ENCODE results near the gene FBXL20. TPM values are rescaled to one million over a fixed set of nuclear protein-coding genes. Genes with fewer than 3 reads are reported as not detected.

Gene FBXL20
- total RNA-seq, result 11.7 and 13.4 TPM in 2 replicates

GRCh38 chr17:39401412-39402243 is at the start of gene FBXL20:
TSS of gene FBXL20 (minus strand) at chr17:39401626. CDS start at chr17:39401402, 224 bp downstream.

GRCh38 chr17:39450847-39451581 is 49.6 kb upstream of the FBXL20 start, which contains the start of gene MED1:
TSS of gene MED1 (minus strand) at chr17:39451263. CDS start at chr17:39451062, 201 bp downstream.

GRCh38 chr17:39225308-39225958 is 176.0 kb downstream of the FBXL20 start, which contains the start of gene STAC2:
TSS of gene STAC2 (minus strand) at chr17:39225945. CDS start at chr17:39225502, 443 bp downstream.

Other genes starting within 250 kb of the FBXL20 start
- gene PLXDC1, start 250.0 kb downstream of the FBXL20 start, total RNA-seq, result not detected in 2 replicates
- gene ARL5C, start 235.5 kb downstream of the FBXL20 start, total RNA-seq, result not detected in 2 replicates
- gene CACNB1, start 204.0 kb downstream of the FBXL20 start, total RNA-seq, result 0.76 and 1.2 TPM in 2 replicates
- 1,343 and 1,670 TPM in 2 replicates for gene RPL19, start 201.3 kb downstream of the FBXL20 start, total RNA-seq
- gene STAC2, start 175.7 kb downstream of the FBXL20 start, total RNA-seq, result not detected in 2 replicates
- 19.2 and 25.6 TPM in 2 replicates for gene MED1, start 49.6 kb upstream of the FBXL20 start, total RNA-seq
- 19.0 and 19.5 TPM in 2 replicates for gene CDK12, start 59.9 kb upstream of the FBXL20 start, total RNA-seq
- not detected in 2 replicates for gene NEUROD2, start 206.3 kb upstream of the FBXL20 start, total RNA-seq
- gene PPP1R1B, start 225.3 kb upstream of the FBXL20 start, total RNA-seq, result not detected in 2 replicates
- 47.0 and 50.5 TPM in 2 replicates for gene STARD3, start 235.5 kb upstream of the FBXL20 start, total RNA-seq

All from dermis lymphatic vessel endothelial cell (primary cell).